Measurements from ENCODE around the gene SLC4A2.
"Not testable (repeated sequence)": the region's sequence is repeated elsewhere in the genome, so short reads cannot be mapped to it uniquely, and the experiment has no call there.

The SLC4A2 gene

DNA sequence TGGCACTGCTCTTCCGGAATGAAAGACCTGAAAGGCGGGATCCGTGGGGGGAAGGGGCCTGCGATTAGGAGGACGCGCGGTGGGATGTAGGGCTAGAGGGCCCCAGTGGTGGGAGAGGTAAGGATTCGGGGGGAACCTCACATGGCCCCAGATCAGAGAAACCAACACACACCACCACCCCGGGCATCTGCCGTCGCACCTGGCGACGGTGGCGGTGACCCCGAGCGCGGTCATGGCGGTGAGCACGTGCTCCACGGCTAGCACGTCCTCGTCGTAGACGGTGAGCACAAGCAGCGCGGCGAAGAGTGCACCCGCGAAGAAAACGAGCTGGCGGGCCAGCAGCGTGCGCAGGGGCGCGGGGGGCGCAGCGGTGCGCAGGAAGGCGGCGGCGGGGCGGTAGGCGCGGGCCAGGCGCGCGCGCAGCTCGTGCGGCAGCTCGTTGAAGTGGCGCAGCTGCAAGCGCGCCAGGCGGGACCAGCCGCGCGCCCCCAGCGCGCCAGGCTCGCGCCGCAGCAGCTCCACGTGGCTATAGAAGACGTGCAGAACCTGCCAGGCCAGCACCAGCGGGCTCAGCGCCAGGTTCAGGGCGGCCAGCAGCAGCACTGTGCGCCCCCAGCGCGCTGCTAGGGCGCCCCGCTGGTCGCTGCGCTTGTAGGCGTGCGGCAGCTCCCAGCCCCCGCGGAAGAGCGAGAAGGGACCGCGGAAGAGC, 40.8 kb upstream of the SLC4A2 start:
- ATAC-seq (peak; percentile 50), DNase-seq (peak; percentile 50 to 51)
- peak overlapping the region in 1 of 2 donors; percentile 93 for H3K27ac Mint-ChIP-seq
- peak overlapping the region; percentile 88 to 91 for H3K4me3 Mint-ChIP-seq
- H3K27me3 Mint-ChIP-seq = peaks cover 25% of the 10 kb centered on the region
- no peaks in the 10 kb centered on the region for H3K9me3 Mint-ChIP-seq
- H3K4me1 Mint-ChIP-seq = peaks cover 62% of the 10 kb centered on the region

- Mint-ChIP-seq H3K4me1 (peaks cover 57% of the 10 kb centered on the region), H3K27ac (no peak overlapping the region)
Measured at GRCh38 chr7:151019130-151019447, 40.3 kb upstream of the SLC4A2 start.

GRCh38 chr7:151020231-151020630, 39.2 kb upstream of the SLC4A2 start:
- Mint-ChIP-seq H3K4me3 (no peak overlapping the region), H3K27me3 (peaks cover 25% of the 10 kb centered on the region), H3K4me1 (peaks cover 45% of the 10 kb centered on the region), H3K9me3 (no peaks in the 10 kb centered on the region), H3K27ac (no peak overlapping the region)
- ATAC-seq (no peak), DNase-seq (no peak)

More at GRCh38 chr7:151019130-151019447, 40.3 kb upstream of the SLC4A2 start:
- H3K4me3 Mint-ChIP-seq = peak overlapping the region; percentile 73 to 88
- ATAC-seq (no peak), DNase-seq (no peak)
- H3K27me3 Mint-ChIP-seq = peaks cover 25% of the 10 kb centered on the region
- H3K9me3 Mint-ChIP-seq = no peaks in the 10 kb centered on the region

GRCh38 chr7:151023232-151023631, 36.2 kb upstream of the SLC4A2 start:
- Mint-ChIP-seq H3K4me3 (no peak overlapping the region), H3K27ac (no peak overlapping the region), H3K9me3 (no peaks in the 10 kb centered on the region), H3K4me1 (peaks cover 27% of the 10 kb centered on the region), H3K27me3 (peaks cover 23% of the 10 kb centered on the region)
- ATAC-seq (no peak), DNase-seq (no peak)

GRCh38 chr7:151024435-151025056, 34.8 kb upstream of the SLC4A2 start, which contains the start of gene ATG9B:
TSS of gene ATG9B (minus strand) at chr7:151024494. CDS start at chr7:151024423, 71 bp downstream.
- no peak for ATAC-seq
- no peak for DNase-seq
- H3K4me3 Mint-ChIP-seq = no peak within 1 kb of the TSS

GRCh38 chr7:151025924-151026671, 33.3 kb upstream of the SLC4A2 start:
- Mint-ChIP-seq H3K4me1 (peaks cover 29% of the 10 kb centered on the region), H3K27me3 (no peaks in the 10 kb centered on the region), H3K9me3 (no peaks in the 10 kb centered on the region), H3K27ac (no peak overlapping the region), H3K4me3 (no peak overlapping the region)
- no peak for ATAC-seq
- no peak for DNase-seq

More at GRCh38 chr7:151024435-151025056, 34.8 kb upstream of the SLC4A2 start, which contains the start of gene ATG9B:
- Mint-ChIP-seq H3K9me3 (no peaks in the 10 kb centered on the region), H3K27me3 (peaks cover 10% of the 10 kb centered on the region), H3K27ac (no peak within 1 kb of the TSS), H3K4me1 (peaks cover 25% of the 10 kb centered on the region)

DNA sequence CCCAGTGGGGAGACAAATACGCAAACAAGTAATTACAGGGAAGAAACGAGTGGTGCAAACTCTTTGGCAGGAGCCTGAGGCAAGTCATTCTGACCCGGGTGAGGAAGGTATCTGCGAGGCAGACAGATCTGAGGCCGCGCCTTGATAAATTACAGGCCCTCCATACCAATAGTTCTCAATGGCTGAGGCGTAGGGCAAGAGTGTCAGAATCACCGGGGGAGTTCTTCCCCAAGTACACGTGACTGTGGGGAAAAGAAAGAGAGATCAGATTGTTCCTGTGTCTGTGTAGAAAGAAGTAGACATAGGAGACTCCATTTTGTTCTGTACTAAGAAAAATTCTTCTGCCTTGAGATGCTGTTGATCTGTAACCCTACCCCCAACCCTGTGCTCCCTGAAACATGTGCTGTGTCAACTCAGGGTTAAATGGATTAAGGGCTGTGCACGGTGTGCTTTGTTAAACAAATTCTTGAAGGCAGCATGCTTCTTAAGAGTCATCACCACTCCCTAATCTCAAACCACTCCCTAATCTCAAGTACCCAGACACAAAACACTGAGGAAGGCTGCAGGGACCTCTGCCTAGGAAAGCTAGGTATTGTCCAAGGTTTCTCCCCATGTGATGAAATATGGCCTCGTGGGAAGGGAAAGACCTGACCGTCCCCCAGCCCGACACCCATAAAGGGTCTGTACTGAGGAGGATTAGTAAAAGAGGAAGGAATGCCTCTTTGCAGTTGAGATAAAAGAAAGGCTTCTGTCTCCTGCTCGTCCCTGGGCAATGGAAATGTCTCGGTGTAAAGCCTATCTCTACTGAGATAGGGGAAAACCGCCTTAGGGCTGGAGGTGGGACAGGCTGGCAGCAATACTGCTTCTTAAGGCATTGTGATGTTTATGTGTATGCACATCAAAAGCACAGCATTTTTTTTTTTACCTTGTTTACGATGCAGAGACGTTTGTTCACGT, 32.3 kb upstream of the SLC4A2 start:
- peak overlapping the region; percentile 96 to 97 for H3K4me3 Mint-ChIP-seq
- DNase-seq, H3K9me3 Mint-ChIP-seq, H3K27me3 Mint-ChIP-seq, ATAC-seq: not testable (repeated sequence)
- H3K27ac Mint-ChIP-seq = peak overlapping the region in 1 of 2 donors; percentile 93
- H3K4me1 Mint-ChIP-seq = peaks cover 33% of the 10 kb centered on the region

- not testable (repeated sequence) for DNase-seq
Measured at GRCh38 chr7:151027728-151028130, 31.7 kb upstream of the SLC4A2 start.

DNA sequence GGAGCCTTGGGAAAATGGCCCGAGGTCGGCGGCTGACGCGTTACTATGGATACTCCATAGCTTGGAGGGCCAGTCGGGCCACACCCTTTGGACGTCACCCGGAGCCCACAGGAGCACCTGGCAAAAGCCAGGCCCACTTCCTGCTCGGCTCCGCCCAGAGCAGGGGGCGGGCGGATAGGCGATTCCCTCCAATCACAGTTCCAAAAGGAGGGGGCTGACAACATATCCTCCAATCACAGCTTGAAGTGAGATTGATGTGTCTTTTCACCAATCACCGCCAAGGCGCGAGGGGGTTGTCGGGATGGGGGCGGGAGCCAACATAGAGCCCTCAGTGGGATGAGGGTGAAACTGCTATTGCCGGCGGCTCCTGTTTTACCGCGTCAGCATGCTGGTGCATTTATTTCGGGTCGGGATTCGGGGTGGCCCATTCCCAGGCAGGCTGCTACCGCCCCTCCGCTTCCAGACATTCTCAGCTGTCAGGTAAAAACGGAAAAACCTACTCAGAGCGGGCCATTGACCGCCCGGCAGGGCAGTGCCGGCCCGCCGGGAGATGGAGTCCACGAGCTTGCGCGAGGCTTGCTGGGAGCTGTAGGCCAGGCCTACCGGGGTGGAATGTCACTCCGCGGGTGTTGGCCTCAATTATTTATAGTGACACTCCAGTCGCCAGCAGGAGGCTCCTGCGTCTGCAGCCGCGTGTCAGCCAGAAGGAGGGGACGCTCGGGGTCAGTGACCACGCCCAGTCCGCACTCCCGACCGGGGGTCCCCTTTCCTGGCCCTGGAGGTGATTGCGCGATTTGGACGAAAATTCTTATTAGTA, 31.1 kb upstream of the SLC4A2 start, which contains the start of gene ABCB8:
ABCB8 (plus strand) TSS at position 320 of the 817 bp plus-strand sequence; CDS start at position 386, 66 bp downstream.
- Mint-ChIP-seq H3K27me3 (no peaks in the 10 kb centered on the region), H3K4me1 (peaks cover 35% of the 10 kb centered on the region), H3K9me3 (no peaks in the 10 kb centered on the region), H3K4me3 (peak within 1 kb of the TSS; percentile 96 to 97), H3K27ac (peak within 1 kb of the TSS; percentile 94 to 97)
- ATAC-seq (peak; percentile 95), DNase-seq (peak; percentile 98 to 99)

More at GRCh38 chr7:151027728-151028130, 31.7 kb upstream of the SLC4A2 start:
- H3K9me3 Mint-ChIP-seq, H3K27me3 Mint-ChIP-seq: not testable (repeated sequence)
- Mint-ChIP-seq H3K4me3 (peak overlapping the region; percentile 96 to 97), H3K27ac (peak overlapping the region; percentile 93 to 97), H3K4me1 (peaks cover 35% of the 10 kb centered on the region)
- peak; percentile 8 for ATAC-seq

DNA sequence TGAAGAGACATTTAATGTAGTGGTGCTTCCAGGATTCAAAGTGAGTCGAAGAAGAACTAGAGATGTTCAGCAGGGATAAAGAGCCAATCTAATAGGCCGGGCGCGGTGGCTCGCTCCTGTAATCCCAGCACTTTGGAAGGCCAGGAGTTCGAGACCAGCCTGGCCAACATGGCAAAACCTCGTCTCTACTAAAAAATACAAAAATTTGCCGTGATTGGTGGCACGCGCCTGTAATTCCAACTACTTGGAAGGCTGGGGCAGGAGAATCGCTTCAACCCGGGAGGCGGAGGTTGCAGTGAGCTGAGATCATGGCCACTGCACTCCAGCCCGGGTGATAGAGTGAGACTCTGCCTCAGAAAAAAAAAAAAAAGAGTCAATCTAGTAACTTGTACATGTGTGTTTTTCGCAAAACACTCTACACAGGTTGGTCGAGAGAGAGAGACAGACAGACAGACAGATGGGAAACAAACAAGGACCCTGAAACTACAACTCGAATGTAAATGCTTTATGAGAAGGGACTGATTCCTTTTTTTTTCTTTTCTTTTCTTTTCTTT, 30.4 kb upstream of the SLC4A2 start:
- peak overlapping the region; percentile 96 to 97 for H3K4me3 Mint-ChIP-seq
- DNase-seq (no peak), ATAC-seq (no peak)
- H3K9me3 Mint-ChIP-seq = no peaks in the 10 kb centered on the region
- H3K27me3 Mint-ChIP-seq = no peaks in the 10 kb centered on the region
- peak overlapping the region; percentile 94 to 95 for H3K27ac Mint-ChIP-seq
- peaks cover 35% of the 10 kb centered on the region for H3K4me1 Mint-ChIP-seq

- no peak overlapping the region for H3K4me3 Mint-ChIP-seq
- no peaks in the 10 kb centered on the region for H3K27me3 Mint-ChIP-seq
- DNase-seq (no peak), ATAC-seq (no peak)
- no peak overlapping the region for H3K27ac Mint-ChIP-seq
- no peaks in the 10 kb centered on the region for H3K9me3 Mint-ChIP-seq
- H3K4me1 Mint-ChIP-seq = peaks cover 35% of the 10 kb centered on the region
Measured at GRCh38 chr7:151031011-151031410, 28.4 kb upstream of the SLC4A2 start.

DNA sequence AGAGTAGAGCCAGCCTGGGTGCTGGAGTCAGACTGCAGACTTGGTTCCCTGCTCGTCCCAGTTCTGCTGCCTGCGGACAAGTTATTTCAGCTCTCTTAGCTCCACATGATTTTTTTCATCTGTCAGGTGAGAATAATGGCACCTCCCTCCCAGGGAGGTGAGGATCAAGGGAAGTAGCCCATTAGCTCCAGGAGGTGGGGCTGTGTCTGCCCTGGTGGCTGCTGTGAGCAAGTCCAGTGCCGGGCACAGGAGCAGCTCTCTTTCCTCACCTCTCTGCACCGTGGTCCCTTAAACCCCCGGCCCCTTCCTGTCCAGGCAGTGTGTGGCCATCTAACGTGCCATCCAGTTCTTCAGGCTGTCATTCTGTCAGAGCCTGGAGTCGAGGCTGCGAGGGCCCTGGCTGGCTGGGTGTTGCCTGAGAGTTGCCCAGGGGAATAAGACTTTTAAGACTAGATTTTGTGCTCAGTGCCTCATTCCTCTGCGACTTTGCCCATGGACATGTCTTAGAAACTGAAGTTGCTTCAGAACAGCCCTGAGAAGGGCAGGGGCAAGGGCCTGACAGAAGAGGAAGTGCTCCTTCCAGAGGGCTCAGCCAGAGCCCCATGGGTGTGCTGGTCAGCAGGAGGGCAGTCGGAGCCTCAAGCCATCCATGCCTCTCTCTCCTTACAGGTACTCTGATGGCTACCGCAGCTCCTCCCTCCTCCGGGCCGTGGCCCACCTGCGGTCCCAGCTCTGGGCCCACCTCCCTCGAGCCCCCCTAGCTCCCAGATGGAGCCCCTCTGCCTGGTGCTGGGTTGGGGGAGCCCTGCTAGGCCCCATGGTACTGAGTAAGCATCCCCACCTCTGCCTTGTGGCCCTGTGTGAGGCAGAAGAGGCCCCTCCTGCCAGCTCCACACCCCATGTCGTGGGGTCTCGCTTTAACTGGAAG, 26.2 kb upstream of the SLC4A2 start:
- DNase-seq (no peak), ATAC-seq (no peak)
- Mint-ChIP-seq H3K27ac (no peak overlapping the region), H3K4me3 (no peak overlapping the region), H3K4me1 (peaks cover 24% of the 10 kb centered on the region), H3K27me3 (no peaks in the 10 kb centered on the region), H3K9me3 (no peaks in the 10 kb centered on the region)

GRCh38 chr7:151033864-151034249, 25.5 kb upstream of the SLC4A2 start:
- H3K27ac Mint-ChIP-seq = no peak overlapping the region
- no peak for ATAC-seq
- no peak overlapping the region for H3K4me3 Mint-ChIP-seq
- H3K27me3 Mint-ChIP-seq = no peaks in the 10 kb centered on the region
- no peak for DNase-seq
- H3K9me3 Mint-ChIP-seq = no peaks in the 10 kb centered on the region
- peaks cover 26% of the 10 kb centered on the region for H3K4me1 Mint-ChIP-seq

All from stimulated activated naive CD8-positive, alpha-beta T cell treated with anti-CD3 and anti-CD28 coated beads, Interleukin-15, amount 100 ng/mL, for 72 hours (primary cell).